H1 (cell line): Measurements from ENCODE around the gene MACROD2. TPM values are rescaled to one million over a fixed set of nuclear protein-coding genes. Genes with fewer than 3 reads are reported as not detected.
A peak's percentile ranks its signal among the peaks of the same experiment; 100 is the strongest.

Experiments used
- JUN ChIP-seq: IDR thresholded peaks from 2 replicates; pipeline ENCODE4 v1.6.1; 2011; ENCODE audit warnings: low read depth, mild to moderate bottlenecking, improper control_type of control experiment, low read length
- RBBP5 ChIP-seq: IDR thresholded peaks from 2 replicates; pipeline ENCODE4 v1.7.1; 2012; ENCODE audit warnings: low read depth, mild to moderate bottlenecking, inconsistent platforms, low read length, moderate library complexity, borderline replicate concordance
- SP4 ChIP-seq: IDR thresholded peaks from 2 replicates; pipeline ENCODE4 v1.6.1; 2012; ENCODE audit warnings: low read length, inconsistent platforms
- TCF12 ChIP-seq: IDR thresholded peaks from 2 replicates; pipeline ENCODE4 v1.6.1; 2011; ENCODE audit warnings: low read depth, mild to moderate bottlenecking, low read length
- polyA plus RNA-seq, 7 experiments: library from polyadenylated mRNA; depleted of rRNA in 3 of 7; stranded (reverse) in 5 of 7; unstranded in 2 of 7; fragments of >200 nt in 5 of 7; fragments of 200-250 nt in 2 of 7; gene quantifications; 1 replicate in 5 of 7; 2 replicates in 1 of 7; 4 replicates in 1 of 7; pipeline versions ENCODE4 v1.2.1 to v1.2.3, GENCODE V29; 2011 to 2013; ENCODE audit warnings: missing spikeins in 2 of 7, mixed read lengths in 2 of 7
- total RNA-seq: library from RNA; stranded (reverse); fragmentation: NEBNext Ultra II Directional; extraction: Animal tissue kit (Norgen Biotek cat#: 25700); gene quantifications from 2 replicates; pipeline ENCODE4 v1.2.1, GENCODE V29; 2021
- TF ChIP-seq, protein P1 (sequence below), 3 experiments: IDR thresholded peaks; 1 replicate in 2 of 3; 2 replicates in 1 of 3; pipeline versions ENCODE4 v1.5.1 to v1.6.1; 2011; ENCODE audit warnings: low read length in 3 of 3, mild to moderate bottlenecking in 3 of 3, inconsistent platforms in 2 of 3, low read depth in 1 of 3, moderate library complexity in 1 of 3; ENCODE audit not compliant: insufficient read depth in 1 of 3; ENCODE audit errors: control extremely low read depth in 1 of 3

The MACROD2 gene
- total and polyA plus RNA-seq, 2 of the 8 experiments (the other 6 are each of a cell fraction or from before 2014, with no cell fraction given), result 0.70 to 3.9 TPM

DNA sequence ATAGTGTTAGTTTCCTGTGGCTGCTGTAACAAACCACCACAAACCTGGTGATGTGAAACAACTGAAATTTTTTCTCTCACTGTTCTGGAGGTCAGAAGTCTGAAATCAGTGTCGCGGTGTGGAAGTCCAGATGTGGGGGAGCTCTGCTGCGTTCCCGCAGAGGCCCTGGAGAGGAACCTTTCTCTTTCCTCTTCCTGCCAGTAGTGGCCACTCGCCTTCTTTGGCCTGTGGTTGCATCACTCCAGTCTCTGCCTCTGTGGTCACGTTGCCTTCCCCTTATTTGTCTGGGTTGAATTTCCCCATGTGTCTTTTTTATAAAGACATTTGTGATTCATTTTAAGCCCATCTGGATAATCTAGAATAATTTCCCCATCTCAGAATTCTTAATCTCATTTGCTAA is 637.6 kb downstream of the MACROD2 start (continued):
- TF ChIP-seq, protein P1, sequence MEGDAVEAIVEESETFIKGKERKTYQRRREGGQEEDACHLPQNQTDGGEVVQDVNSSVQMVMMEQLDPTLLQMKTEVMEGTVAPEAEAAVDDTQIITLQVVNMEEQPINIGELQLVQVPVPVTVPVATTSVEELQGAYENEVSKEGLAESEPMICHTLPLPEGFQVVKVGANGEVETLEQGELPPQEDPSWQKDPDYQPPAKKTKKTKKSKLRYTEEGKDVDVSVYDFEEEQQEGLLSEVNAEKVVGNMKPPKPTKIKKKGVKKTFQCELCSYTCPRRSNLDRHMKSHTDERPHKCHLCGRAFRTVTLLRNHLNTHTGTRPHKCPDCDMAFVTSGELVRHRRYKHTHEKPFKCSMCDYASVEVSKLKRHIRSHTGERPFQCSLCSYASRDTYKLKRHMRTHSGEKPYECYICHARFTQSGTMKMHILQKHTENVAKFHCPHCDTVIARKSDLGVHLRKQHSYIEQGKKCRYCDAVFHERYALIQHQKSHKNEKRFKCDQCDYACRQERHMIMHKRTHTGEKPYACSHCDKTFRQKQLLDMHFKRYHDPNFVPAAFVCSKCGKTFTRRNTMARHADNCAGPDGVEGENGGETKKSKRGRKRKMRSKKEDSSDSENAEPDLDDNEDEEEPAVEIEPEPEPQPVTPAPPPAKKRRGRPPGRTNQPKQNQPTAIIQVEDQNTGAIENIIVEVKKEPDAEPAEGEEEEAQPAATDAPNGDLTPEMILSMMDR (IDR thresholded peaks at IDR 0.05; ENCODE audit: control extremely low read depth in 1 of 3, insufficient read depth in 1 of 3, low read depth in 1 of 3, low read length in 3 of 3), result peak in 2 of 3 experiments; percentile 24 to 36; a peak in 2 of 4 replicates
- no peak for TF ChIP-seq TCF12
- TF ChIP-seq SP4, result no peak
- no peak for TF ChIP-seq RBBP5
- TF ChIP-seq JUN, result no peak
